Measurements from ENCODE around the gene ZBTB20.
A peak's percentile ranks its signal among the peaks of the same experiment; 100 is the strongest.

The ZBTB20 gene

GRCh38 chr3:114509756-114510155 is 637.3 kb downstream of the ZBTB20 start:
- TF ChIP-seq CTCF (conservative IDR thresholded peaks at IDR 0.05; ENCODE audit: control insufficient read depth, insufficient read depth, low read depth, low read length), result no peak
- no peak overlapping the region for H3K4me3 ChIP-seq (ENCODE audit: control insufficient read depth, low read depth, low read length)

GRCh38 chr3:114508976-114509375 is 638.1 kb downstream of the ZBTB20 start:
- no peak for DNase-seq (ENCODE audit: low read depth)
- H3K4me3 ChIP-seq (ENCODE audit: control insufficient read depth, low read depth, low read length), result no peak overlapping the region
- TF ChIP-seq CTCF (conservative IDR thresholded peaks at IDR 0.05; ENCODE audit: control insufficient read depth, insufficient read depth, low read depth, low read length), result no peak

More at GRCh38 chr3:114509756-114510155, 637.3 kb downstream of the ZBTB20 start:
- no peak for DNase-seq (ENCODE audit: low read depth)

GRCh38 chr3:114508208-114508607 is 638.9 kb downstream of the ZBTB20 start:
- H3K4me3 ChIP-seq (ENCODE audit: control insufficient read depth, low read depth, low read length), result no peak overlapping the region
- TF ChIP-seq CTCF (conservative IDR thresholded peaks at IDR 0.05; ENCODE audit: control insufficient read depth, insufficient read depth, low read depth, low read length), result no peak
- no peak for DNase-seq (ENCODE audit: low read depth)

GRCh38 chr3:114506591-114507300 is 640.3 kb downstream of the ZBTB20 start:
- peak; percentile 87 for DNase-seq (ENCODE audit: low read depth)
- H3K4me3 ChIP-seq (ENCODE audit: control insufficient read depth, low read depth, low read length), result no peak overlapping the region
- TF ChIP-seq CTCF (conservative IDR thresholded peaks at IDR 0.05; ENCODE audit: control insufficient read depth, insufficient read depth, low read depth, low read length), result no peak

GRCh38 chr3:114504941-114505628 is 642.0 kb downstream of the ZBTB20 start:
- peak; percentile 40 for DNase-seq (ENCODE audit: low read depth)
- H3K4me3 ChIP-seq (ENCODE audit: control insufficient read depth, low read depth, low read length), result no peak overlapping the region
- TF ChIP-seq CTCF (conservative IDR thresholded peaks at IDR 0.05; ENCODE audit: control insufficient read depth, insufficient read depth, low read depth, low read length), result no peak

GRCh38 chr3:114502204-114502603 is 644.9 kb downstream of the ZBTB20 start:
- DNase-seq (ENCODE audit: low read depth), result no peak
- H3K4me3 ChIP-seq (ENCODE audit: control insufficient read depth, low read depth, low read length), result no peak overlapping the region
- TF ChIP-seq CTCF (conservative IDR thresholded peaks at IDR 0.05; ENCODE audit: control insufficient read depth, insufficient read depth, low read depth, low read length), result no peak
